Left cardiac atrium (tissue), 4 donors: ENCODE measurements around the gene SFT2D1. TPM values are rescaled to one million over a fixed set of nuclear protein-coding genes. Genes with fewer than 3 reads are reported as not detected.

Experiments used
- ATAC-seq, 2 donors: fragments of 200-7000 bp; cut with Tn5 transposase; one replicate each; pipeline ENCODE4 v1.9.1; 2020; ENCODE audit warnings: mild to moderate bottlenecking in 2 of 2, moderate library complexity in 2 of 2
- DNase-seq: peaks from one replicate; pipeline ENCODE4 v3.0.0-alpha.2; 2020
- intact Hi-C, 2 donors: fragments of 100-400 bp; cut with DNase I; formaldehyde crosslinking; loops; one replicate each; pipeline versions ENCODE4 v1.14.1 to v1.15.1; 2022 to 2023
- total RNA-seq, 2 donors: library from RNA; stranded (reverse); fragmentation: NEBNext Ultra II Directional; extraction: Animal tissue kit (Norgen Biotek cat#: 25700); gene quantifications; one replicate each; pipeline ENCODE4 v1.2.1, GENCODE V29; 2021
- donor health status: DM: no; HTN: yes; CAD: no.
- donor health status: DM: no; HTN: yes; CAD: no; lungs with severe emphysema.
- donor health status: DM: yes; HTN: yes; CAD: no.
- donor health status: Dilated cardiomyopathy.

The SFT2D1 gene
- total RNA-seq, 2 donors from 2014 or later: 26.3 to 28.0 TPM

GRCh38 chr6:166313255-166314070, 28.9 kb downstream of the SFT2D1 start:
- ATAC-seq (peak; percentile 68 to 74), DNase-seq (no peak)
- intact Hi-C loops: loop anchor here in 1 of 2 donors (5.0 kb wide), 1 partner anchor 84 kb away; no protein-coding TSS in a partner anchor

DNA sequence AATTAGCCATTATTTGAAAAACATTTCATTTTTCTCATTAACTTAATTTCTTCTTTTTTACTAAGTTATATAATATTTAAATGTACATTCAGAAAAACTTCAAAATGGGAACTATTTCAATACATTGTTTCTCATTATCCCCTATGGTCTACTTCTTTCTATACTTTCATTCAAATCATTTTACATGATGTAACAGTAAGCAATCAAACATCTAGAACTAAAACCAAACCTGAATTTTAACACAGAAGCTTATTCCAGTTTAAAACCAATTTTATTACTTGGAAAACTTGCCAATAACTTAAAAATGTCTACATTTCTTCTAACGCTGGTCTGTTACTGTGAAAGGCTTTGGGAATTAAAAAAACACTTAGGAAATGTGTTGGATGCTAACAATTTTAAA, 29.5 kb downstream of the SFT2D1 start:
- DNase-seq (no peak), ATAC-seq (no peak)
- intact Hi-C loops: loop anchor here in 1 of 2 donors (5.0 kb wide), 1 partner anchor 84 kb away; no protein-coding TSS in a partner anchor

DNA sequence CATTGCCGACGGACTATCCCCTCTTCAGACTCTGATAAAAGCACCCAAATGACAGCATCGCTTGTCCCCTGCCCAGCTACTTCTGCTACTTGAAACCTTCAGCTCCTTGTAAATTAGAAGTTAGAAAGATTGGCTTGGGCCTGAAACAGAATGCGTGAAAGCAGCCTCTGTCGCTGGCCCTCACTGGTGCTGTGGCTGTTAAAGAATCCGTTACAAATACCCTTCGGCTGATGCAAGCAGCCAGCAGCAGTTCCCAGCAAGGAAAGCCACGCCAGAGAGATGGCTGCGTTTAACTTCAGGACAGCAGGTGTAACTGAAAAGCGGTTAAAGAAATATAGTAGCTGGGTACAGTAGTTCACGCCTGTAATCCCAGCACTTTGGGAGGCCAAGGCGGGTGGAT, 31.7 kb downstream of the SFT2D1 start:
- ATAC-seq (no peak), DNase-seq (no peak)
- intact Hi-C loops: loop anchor here in 1 of 2 donors (5.0 kb wide), 1 partner anchor 87 kb away; no protein-coding TSS in a partner anchor

DNA sequence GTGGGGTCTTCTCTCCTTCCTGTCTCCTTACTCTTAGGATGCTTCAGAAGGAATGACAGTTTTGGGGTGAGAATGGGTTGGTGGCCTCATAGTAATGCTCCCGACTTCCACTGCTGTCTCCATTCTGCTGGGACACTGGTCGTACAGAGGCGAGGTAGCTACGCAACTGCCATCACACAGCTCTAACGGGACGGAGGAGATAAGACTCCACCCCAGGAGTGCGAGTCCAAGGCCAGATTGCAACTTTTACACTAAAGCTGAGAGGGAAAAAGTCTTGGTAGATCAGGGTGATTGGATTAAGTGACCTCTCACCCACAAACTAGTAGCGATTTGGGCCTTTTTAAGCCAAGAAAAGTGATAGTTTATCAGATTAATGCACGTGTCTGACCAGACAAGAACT, 32.4 kb downstream of the SFT2D1 start:
- ATAC-seq (no peak), DNase-seq (no peak)
- intact Hi-C loops: loop anchor here in 1 of 2 donors (5.0 kb wide), 1 partner anchor 87 kb away; no protein-coding TSS in a partner anchor

DNA sequence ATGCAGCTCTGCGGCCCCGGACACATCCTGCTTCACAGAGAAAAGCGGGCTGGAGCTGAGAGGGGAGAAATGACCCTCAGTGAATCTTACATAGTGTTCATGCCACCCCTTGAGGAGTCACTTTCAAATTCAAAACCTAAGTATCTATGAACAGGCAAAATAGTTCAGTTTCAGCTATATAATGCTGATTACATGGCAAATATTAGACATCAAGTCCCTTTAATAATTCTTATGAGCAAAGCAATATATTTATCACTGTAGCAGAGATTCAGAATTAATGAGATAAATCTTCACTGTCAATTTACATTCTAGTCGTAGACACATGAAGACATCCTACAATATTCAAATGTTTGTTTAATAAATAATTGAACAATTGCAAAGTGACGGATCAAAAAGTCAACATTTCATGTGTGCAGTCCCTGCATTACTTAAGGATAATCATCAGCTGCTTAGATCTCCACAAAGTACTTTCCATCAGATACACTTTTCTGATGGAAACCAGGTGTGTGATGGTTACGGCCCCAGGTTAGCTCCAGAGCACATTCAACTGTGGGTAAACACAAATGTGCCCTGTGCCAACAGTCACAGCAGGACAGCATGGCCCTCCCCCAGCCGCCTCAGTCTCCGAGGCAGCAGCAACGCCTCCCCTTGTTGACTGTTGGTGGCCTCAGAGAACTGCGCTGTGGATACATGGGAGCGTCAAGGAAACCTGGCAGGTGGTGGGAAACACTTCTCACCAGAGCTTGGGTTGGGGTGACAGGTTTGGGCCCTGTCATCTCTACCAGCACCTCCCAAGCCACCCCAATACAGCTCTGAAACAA, 33.4 kb downstream of the SFT2D1 start:
- intact Hi-C loops: no loop called here
- DNase-seq: no peak
- no peak for ATAC-seq

DNA sequence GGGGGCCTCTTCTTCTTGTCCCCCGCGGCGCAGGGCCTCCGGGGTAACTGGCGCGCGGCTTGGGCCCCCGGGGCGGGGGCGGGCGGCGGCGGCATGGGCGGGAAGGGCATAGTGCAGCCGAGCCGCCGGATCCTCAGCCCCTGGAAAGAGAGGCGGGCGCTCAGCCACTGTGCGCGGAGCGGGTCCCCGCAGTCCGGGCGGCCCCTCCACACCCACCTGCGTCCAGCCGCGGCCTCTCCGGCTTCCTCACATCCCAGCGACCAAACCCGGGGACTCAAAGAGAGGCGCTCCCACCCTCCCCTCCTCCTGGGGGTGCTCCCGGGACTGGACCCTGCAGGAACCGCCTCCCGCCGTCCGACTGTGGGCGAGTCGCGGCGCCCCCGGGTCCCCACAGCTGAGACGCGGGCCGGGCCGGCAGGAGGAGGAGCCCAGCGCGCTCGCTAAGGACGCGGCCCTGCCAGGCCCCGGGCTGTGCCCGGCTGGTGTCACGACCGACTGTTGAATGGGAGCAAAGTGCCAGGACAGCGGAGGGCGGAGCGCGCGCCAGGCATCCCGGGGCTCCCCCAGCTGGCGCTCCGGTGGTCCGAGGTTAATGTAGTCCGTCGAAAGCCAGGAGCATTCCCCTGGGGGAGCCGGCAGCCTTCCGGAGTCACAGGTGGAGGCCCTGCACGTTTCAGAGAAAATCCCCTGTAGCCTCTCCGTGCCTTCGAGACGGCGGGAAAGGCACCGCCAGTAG, 34.1 kb downstream of the SFT2D1 start, which contains the start of gene PRR18:
TSS of gene PRR18 (minus strand) at position 360 of the 736 bp plus-strand sequence. CDS start at position 110, 250 bp downstream.
- no peak for DNase-seq
- peak; percentile 62 to 73 for ATAC-seq
- intact Hi-C loops: no loop called here

- peak; percentile 48 to 50 for ATAC-seq
- intact Hi-C loops: no loop called here
- DNase-seq: no peak
Measured at GRCh38 chr6:166307082-166308032, 35.0 kb downstream of the SFT2D1 start.

GRCh38 chr6:166306378-166307081, 35.8 kb downstream of the SFT2D1 start:
- DNase-seq (no peak), ATAC-seq (no peak)
- intact Hi-C loops: no loop called here

- no peak for DNase-seq
Measured at GRCh38 chr6:166305562-166306117, 36.7 kb downstream of the SFT2D1 start.

GRCh38 chr6:166304106-166304505, 38.2 kb downstream of the SFT2D1 start:
- DNase-seq (no peak), ATAC-seq (no peak)
- intact Hi-C loops: no loop called here

More at GRCh38 chr6:166305562-166306117, 36.7 kb downstream of the SFT2D1 start:
- no peak for ATAC-seq
- intact Hi-C loops: no loop called here

DNA sequence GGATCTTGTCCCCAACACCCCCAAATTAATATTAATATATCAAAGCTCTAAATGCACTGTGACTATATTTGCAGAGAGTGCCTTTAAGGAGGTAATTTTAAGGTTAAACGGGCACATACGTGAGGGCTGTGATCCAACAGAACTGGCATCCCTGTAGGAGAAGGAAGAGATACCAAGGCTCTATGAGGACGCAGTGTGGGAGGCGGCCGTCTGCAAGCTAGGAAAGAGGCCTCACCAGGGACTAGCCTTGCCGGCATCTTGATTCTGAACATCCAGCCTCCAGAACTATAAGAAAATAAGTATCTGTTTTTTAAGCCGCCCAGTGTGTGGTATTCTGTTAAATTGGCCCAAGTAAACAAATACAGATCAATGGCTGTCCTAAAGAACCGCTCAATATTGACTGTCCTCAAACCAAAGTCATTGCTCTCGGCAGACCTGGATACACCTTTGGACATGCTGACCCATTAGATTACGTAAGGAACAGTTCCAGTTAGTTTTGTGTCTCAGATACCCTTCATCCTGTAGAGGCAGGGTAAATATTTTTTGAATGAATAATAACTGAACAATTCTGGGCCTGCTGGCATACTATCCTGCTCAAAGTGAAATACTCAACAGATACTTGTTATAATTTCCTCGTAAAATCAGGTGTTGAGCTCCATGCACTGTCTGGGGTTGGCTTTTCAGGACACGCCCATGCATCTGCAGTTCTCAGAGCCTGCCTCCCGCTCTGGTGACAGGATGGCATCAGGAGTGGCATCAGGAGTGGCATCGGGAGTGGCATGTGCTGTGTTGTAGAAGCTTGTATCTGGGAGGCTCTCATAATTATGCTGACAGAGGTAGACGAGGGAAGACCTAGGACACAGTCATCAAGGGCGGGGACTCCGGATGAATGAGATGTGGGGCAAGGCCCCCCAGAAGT, 40.5 kb downstream of the SFT2D1 start:
- ATAC-seq: no peak
- intact Hi-C loops: no loop called here

GRCh38 chr6:166300357-166300987, 41.9 kb downstream of the SFT2D1 start:
- intact Hi-C loops: no loop called here
- no peak for DNase-seq
- ATAC-seq: no peak

More for the DNA sequence above, 40.5 kb downstream of the SFT2D1 start:
- DNase-seq: no peak

GRCh38 chr6:166297606-166298005, 44.7 kb downstream of the SFT2D1 start:
- no peak for DNase-seq
- no peak for ATAC-seq

GRCh38 chr6:166296035-166296883, 46.1 kb downstream of the SFT2D1 start:
- no peak for ATAC-seq
- intact Hi-C loops: no loop called here
- DNase-seq: no peak

More at GRCh38 chr6:166297606-166298005, 44.7 kb downstream of the SFT2D1 start:
- intact Hi-C loops: no loop called here
